ENCODE data around the gene NAA80. TPM values are rescaled to one million over a fixed set of nuclear protein-coding genes. Genes with fewer than 3 reads are reported as not detected.
"Not testable (repeated sequence)": the region's sequence is repeated elsewhere in the genome, so short reads cannot be mapped to it uniquely, and the experiment has no call there.

The NAA80 gene
- total and polyA plus RNA-seq, 2 donors from 2014 or later, result 8.7 to 10.7 TPM

GRCh38 chr3:50288387-50289007, 10.7 kb downstream of the NAA80 start:
- no peak for DNase-seq
- H3K9ac ChIP-seq (ENCODE audit: low read length in 3 of 3), result no peak overlapping the region
- H3K27me3 ChIP-seq (ENCODE audit: control insufficient read depth, insufficient read depth, low read length), result no peaks in the 10 kb centered on the region
- intact Hi-C loops (cut with DNase I), result no loop called here
- TF ChIP-seq CTCF (IDR thresholded peaks at IDR 0.05; ENCODE audit: borderline replicate concordance, extremely low read depth, insufficient read depth), result no peak
- no peak overlapping the region for H3K4me3 ChIP-seq (ENCODE audit: low read length in 3 of 3)
- H3K4me1 ChIP-seq (ENCODE audit: control insufficient read depth in 2 of 3, insufficient read depth in 2 of 3, low read depth in 1 of 3, low read length in 3 of 3), result peaks cover 3 to 17% (median 16%) of the 10 kb centered on the region in 3 donors
- no peak overlapping the region for H3K27ac ChIP-seq (ENCODE audit: low read depth in 2 of 2, low read length in 2 of 2)
- no peak for FAIRE-seq
- H3K36me3 ChIP-seq (ENCODE audit: control insufficient read depth in 2 of 3, insufficient read depth in 3 of 3, low read length in 3 of 3), result peaks cover 0 to 25% (median 9%) of the 10 kb centered on the region in 3 donors
- no peaks in the 10 kb centered on the region for H3K9me3 ChIP-seq (ENCODE audit: control insufficient read depth in 2 of 3, insufficient read depth in 1 of 3, low read length in 3 of 3)

- Histone ChIP-seq H3K9ac (ENCODE audit: low read length in 3 of 3) (no peak overlapping the region), H3K36me3 (ENCODE audit: control insufficient read depth in 2 of 3, insufficient read depth in 3 of 3, low read length in 3 of 3) (peaks cover 0 to 25% (median 9%) of the 10 kb centered on the region in 3 donors), H3K4me3 (ENCODE audit: low read length in 3 of 3) (no peak overlapping the region), H3K4me1 (ENCODE audit: control insufficient read depth in 2 of 3, insufficient read depth in 2 of 3, low read depth in 1 of 3, low read length in 3 of 3) (peaks cover 0 to 8% (median 8%) of the 10 kb centered on the region in 3 donors), H3K27ac (ENCODE audit: low read depth in 2 of 2, low read length in 2 of 2) (no peak overlapping the region), H3K9me3 (ENCODE audit: control insufficient read depth in 2 of 3, insufficient read depth in 1 of 3, low read length in 3 of 3) (no peaks in the 10 kb centered on the region), H3K27me3 (ENCODE audit: control insufficient read depth, insufficient read depth, low read length) (no peaks in the 10 kb centered on the region)
- no peak for DNase-seq
- no peak for FAIRE-seq
- intact Hi-C loops (cut with DNase I), result no loop called here
- TF ChIP-seq CTCF (IDR thresholded peaks at IDR 0.05; ENCODE audit: borderline replicate concordance, extremely low read depth, insufficient read depth), result no peak
Observed at GRCh38 chr3:50287262-50287661, 11.9 kb downstream of the NAA80 start.

GRCh38 chr3:50286322-50287227, 12.6 kb downstream of the NAA80 start:
- FAIRE-seq (no peak), DNase-seq (no peak)
- no peaks in the 10 kb centered on the region for H3K9me3 ChIP-seq (ENCODE audit: control insufficient read depth in 2 of 3, insufficient read depth in 1 of 3, low read length in 3 of 3)
- H3K36me3 ChIP-seq (ENCODE audit: control insufficient read depth in 2 of 3, insufficient read depth in 3 of 3, low read length in 3 of 3), result peaks cover 0 to 25% (median 9%) of the 10 kb centered on the region in 3 donors
- H3K9ac ChIP-seq (ENCODE audit: low read length in 3 of 3), result no peak overlapping the region
- H3K27ac ChIP-seq (ENCODE audit: low read depth in 2 of 2, low read length in 2 of 2), result no peak overlapping the region
- no peak overlapping the region for H3K4me3 ChIP-seq (ENCODE audit: low read length in 3 of 3)
- no peaks in the 10 kb centered on the region for H3K27me3 ChIP-seq (ENCODE audit: control insufficient read depth, insufficient read depth, low read length)
- intact Hi-C loops (cut with DNase I), result no loop called here
- no peak for TF ChIP-seq CTCF (IDR thresholded peaks at IDR 0.05; ENCODE audit: borderline replicate concordance, extremely low read depth, insufficient read depth)
- H3K4me1 ChIP-seq (ENCODE audit: control insufficient read depth in 2 of 3, insufficient read depth in 2 of 3, low read depth in 1 of 3, low read length in 3 of 3), result peaks cover 0 to 6% (median 5%) of the 10 kb centered on the region in 3 donors

- intact Hi-C loops (cut with DNase I); H3K27ac ChIP-seq (ENCODE audit: low read depth in 2 of 2, low read length in 2 of 2); H3K9ac ChIP-seq (ENCODE audit: low read length in 3 of 3); H3K9me3 ChIP-seq (ENCODE audit: control insufficient read depth in 2 of 3, insufficient read depth in 1 of 3, low read length in 3 of 3); H3K4me3 ChIP-seq (ENCODE audit: low read length in 3 of 3); H3K4me1 ChIP-seq (ENCODE audit: control insufficient read depth in 2 of 3, insufficient read depth in 2 of 3, low read depth in 1 of 3, low read length in 3 of 3); DNase-seq; FAIRE-seq; H3K27me3 ChIP-seq (ENCODE audit: control insufficient read depth, insufficient read depth, low read length): not testable (repeated sequence)
- H3K36me3 ChIP-seq (ENCODE audit: control insufficient read depth in 2 of 3, insufficient read depth in 3 of 3, low read length in 3 of 3), result peaks cover 0 to 16% (median 9%) of the 10 kb centered on the region in 3 donors
Observed at GRCh38 chr3:50284121-50284520, 15.1 kb downstream of the NAA80 start.

Measured in kidney (tissue), 14 donors.